ENCODE measurements around the gene CHDH. TPM values are rescaled to one million over a fixed set of nuclear protein-coding genes. Genes with fewer than 3 reads are reported as not detected.

Gene CHDH
- total RNA-seq, 4 donors from 2014 or later, result 57.8 to 126 (median 94.2) TPM

DNA sequence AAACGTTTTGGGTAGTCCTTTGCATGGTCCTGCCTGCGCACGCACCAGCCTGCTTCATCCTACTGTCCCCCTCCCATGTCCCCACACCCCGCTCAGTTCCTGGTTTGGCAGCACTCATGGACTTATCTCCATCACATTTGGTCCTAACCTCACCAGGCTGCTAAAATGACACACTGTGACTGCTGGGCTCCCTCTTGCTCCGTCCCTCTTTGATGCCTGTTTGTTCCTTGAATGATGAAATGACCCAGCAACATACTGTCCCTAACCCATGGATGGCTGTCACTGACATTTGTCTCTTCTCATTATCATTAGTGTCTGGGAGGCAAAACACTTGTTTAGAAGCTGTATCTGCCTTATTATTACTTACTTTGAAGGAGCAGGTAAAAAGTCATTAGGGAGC, 80.5 kb downstream of the CHDH start:
- no peak for DNase-seq
- H3K4me3 ChIP-seq, result no peak overlapping the region
- H3K27ac ChIP-seq, result no peak overlapping the region
- H3K36me3 ChIP-seq, result peaks cover 0 to 5% (median 0%) of the 10 kb centered on the region in 3 donors
- no peaks in the 10 kb centered on the region for H3K4me1 ChIP-seq
- TF ChIP-seq, protein P1, sequence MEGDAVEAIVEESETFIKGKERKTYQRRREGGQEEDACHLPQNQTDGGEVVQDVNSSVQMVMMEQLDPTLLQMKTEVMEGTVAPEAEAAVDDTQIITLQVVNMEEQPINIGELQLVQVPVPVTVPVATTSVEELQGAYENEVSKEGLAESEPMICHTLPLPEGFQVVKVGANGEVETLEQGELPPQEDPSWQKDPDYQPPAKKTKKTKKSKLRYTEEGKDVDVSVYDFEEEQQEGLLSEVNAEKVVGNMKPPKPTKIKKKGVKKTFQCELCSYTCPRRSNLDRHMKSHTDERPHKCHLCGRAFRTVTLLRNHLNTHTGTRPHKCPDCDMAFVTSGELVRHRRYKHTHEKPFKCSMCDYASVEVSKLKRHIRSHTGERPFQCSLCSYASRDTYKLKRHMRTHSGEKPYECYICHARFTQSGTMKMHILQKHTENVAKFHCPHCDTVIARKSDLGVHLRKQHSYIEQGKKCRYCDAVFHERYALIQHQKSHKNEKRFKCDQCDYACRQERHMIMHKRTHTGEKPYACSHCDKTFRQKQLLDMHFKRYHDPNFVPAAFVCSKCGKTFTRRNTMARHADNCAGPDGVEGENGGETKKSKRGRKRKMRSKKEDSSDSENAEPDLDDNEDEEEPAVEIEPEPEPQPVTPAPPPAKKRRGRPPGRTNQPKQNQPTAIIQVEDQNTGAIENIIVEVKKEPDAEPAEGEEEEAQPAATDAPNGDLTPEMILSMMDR (IDR thresholded peaks at IDR 0.05), result no peak
- no peak for TF ChIP-seq POLR2A (IDR thresholded peaks at IDR 0.05)
- H3K9me3 ChIP-seq, result no peaks in the 10 kb centered on the region
- H3K27me3 ChIP-seq, result no peaks in the 10 kb centered on the region

DNA sequence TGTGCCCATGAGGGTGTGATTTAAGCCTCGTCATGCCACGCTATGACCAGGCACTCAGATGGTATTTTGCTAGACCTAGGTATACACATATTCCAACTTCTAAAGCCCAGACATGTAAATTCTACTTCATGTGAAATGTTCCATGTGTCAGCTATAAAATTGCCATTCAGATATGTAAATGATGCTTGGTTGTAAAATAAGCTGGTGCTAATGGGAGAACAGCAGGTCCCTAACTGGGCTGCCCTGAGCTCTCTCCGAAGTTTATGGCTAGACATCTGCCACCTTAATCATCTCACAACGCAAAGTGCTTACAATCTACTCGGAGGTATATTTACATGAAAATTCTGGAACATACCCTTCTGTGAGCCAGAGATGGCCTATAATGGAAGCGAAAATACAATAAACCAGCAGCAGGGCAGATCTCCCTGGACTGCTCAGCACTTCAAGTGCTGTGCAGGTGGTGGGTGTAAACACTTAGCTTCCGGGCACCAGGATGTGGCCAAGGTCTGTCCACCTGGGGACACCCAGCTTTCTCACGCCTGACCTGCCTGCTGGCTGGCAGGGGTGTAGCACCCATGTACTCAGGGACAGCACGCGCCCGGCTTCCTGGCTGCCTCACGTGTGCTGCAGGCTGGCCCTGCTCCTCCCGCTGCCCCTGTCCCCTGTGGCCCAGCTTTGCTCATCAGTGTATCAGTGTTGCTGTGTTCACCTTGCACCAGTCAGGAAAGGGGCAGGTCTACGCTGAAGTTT, 82.0 kb downstream of the CHDH start:
- no peak for DNase-seq
- H3K9me3 ChIP-seq, result no peaks in the 10 kb centered on the region
- TF ChIP-seq, protein P1 (IDR thresholded peaks at IDR 0.05), result no peak
- TF ChIP-seq POLR2A (IDR thresholded peaks at IDR 0.05), result no peak
- H3K27ac ChIP-seq, result no peak overlapping the region
- H3K4me3 ChIP-seq, result no peak overlapping the region
- H3K4me1 ChIP-seq, result no peaks in the 10 kb centered on the region
- H3K27me3 ChIP-seq, result no peaks in the 10 kb centered on the region
- peaks cover 0 to 5% (median 0%) of the 10 kb centered on the region in 3 donors for H3K36me3 ChIP-seq

DNA sequence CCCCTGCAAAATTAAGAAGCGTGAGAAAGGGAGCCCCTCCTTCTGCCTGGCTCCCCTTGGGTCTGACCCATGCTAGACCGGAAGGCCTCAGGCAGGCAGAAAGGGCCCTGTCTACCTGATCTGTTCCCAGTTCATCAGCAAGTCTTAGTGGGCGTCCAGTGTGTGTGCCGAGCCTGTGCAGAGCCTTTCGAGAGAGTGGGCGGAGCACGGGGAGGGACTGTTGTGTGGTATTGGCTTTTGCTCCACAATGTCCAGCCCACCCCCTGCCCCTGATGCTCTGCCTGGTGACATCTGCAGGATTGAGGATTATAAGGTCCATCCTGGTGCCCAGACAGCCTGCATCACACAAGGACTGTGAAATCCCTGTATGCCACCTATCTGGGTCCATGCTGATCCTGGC, 82.9 kb downstream of the CHDH start:
- H3K9me3 ChIP-seq, result no peaks in the 10 kb centered on the region
- no peak for DNase-seq
- H3K4me3 ChIP-seq, result no peak overlapping the region
- no peak overlapping the region for H3K27ac ChIP-seq
- H3K36me3 ChIP-seq, result peaks cover 0 to 5% (median 0%) of the 10 kb centered on the region in 3 donors
- no peaks in the 10 kb centered on the region for H3K4me1 ChIP-seq
- no peaks in the 10 kb centered on the region for H3K27me3 ChIP-seq
- no peak for TF ChIP-seq POLR2A (IDR thresholded peaks at IDR 0.05)
- TF ChIP-seq, protein P1 (IDR thresholded peaks at IDR 0.05), result no peak

Small RNA genes within 50 kb of the gene (small RNA-seq; reads per million reads assigned to genes)
- 0 reads per million in 2 donors for gene AC012467.1

Other genes with a start within 250 kb of the CHDH start
- gene IL17RB, start 149 bp upstream of the CHDH start, total RNA-seq, result 10 to 100 TPM; 18.2 to 38.5 (median 32.4) TPM
- gene ACTR8, start 35.7 kb upstream of the CHDH start, total RNA-seq, result 10 to 100 TPM; 13.7 to 53.6 (median 24.9) TPM
- gene SELENOK, start 45.4 kb upstream of the CHDH start, total RNA-seq, result 10 to 100 TPM; 26.1 to 69.7 (median 41.9) TPM